CD8-positive, alpha-beta memory T cell (primary cell): ENCODE measurements around the gene CAVIN2. TPM values are rescaled to one million over a fixed set of nuclear protein-coding genes. Genes with fewer than 3 reads are reported as not detected.

Source experiments
- CTCF ChIA-PET: fragments of 350-600 bp; sonication (Branson Sonifier 250); formaldehyde crosslinking; loops from one replicate; lab custom pipeline; 2021; ENCODE audit warnings: antibody characterized with exemption; lab: Charles Lee
- POLR2A ChIA-PET: fragments of 350-600 bp; sonication (Branson Sonifier 250); formaldehyde crosslinking; loops from one replicate; lab custom pipeline; 2021; ENCODE audit warnings: antibody characterized with exemption; lab: Charles Lee
- DNase-seq, 5 donors: peaks; one replicate each; pipeline versions ENCODE4 v3.0.0 to v3.0.0-alpha.2; 2020 to 2022; ENCODE audit warnings: mixed read lengths in 1 of 5
- H3K27ac ChIP-seq: one replicate; pipeline ENCODE4 v1.7.0; 2013; ENCODE audit warnings: low read depth, mild to moderate bottlenecking, low read length, moderate library complexity
- H3K27me3 ChIP-seq: 2 replicates; pipeline ENCODE4 v1.7.0; 2013; ENCODE audit warnings: low read length, mild to moderate bottlenecking; ENCODE audit not compliant: insufficient read depth, poor library complexity, severe bottlenecking
- H3K36me3 ChIP-seq: 2 replicates; pipeline ENCODE4 v1.7.0; 2013; ENCODE audit warnings: mild to moderate bottlenecking, low read length, moderate library complexity; ENCODE audit not compliant: insufficient read depth
- H3K4me1 ChIP-seq: 2 replicates; pipeline ENCODE4 v1.7.0; 2013; ENCODE audit warnings: mild to moderate bottlenecking, low read length, moderate library complexity; ENCODE audit not compliant: insufficient read depth
- H3K4me3 ChIP-seq: 2 replicates; pipeline ENCODE4 v1.7.0; 2013; ENCODE audit warnings: mild to moderate bottlenecking, low read length
- H3K9me3 ChIP-seq: 2 replicates; pipeline ENCODE4 v1.7.0; 2013; ENCODE audit warnings: mild to moderate bottlenecking, low read length
- H3K27ac Mint-ChIP-seq, 8 donors: one replicate each; pipeline ENCODE4 v1.8.0; 2020 to 2021; ENCODE audit warnings: mixed read lengths in 8 of 8, mild to moderate bottlenecking in 6 of 8, inconsistent platforms in 3 of 8, moderate library complexity in 3 of 8
- H3K27me3 Mint-ChIP-seq, 2 donors: one replicate each; pipeline ENCODE4 v1.8.0; 2020 to 2021; ENCODE audit warnings: mixed read lengths in 2 of 2, mild to moderate bottlenecking in 1 of 2, moderate library complexity in 1 of 2
- H3K36me3 Mint-ChIP-seq, 3 donors: one replicate each; pipeline ENCODE4 v1.8.0; 2020 to 2021; ENCODE audit warnings: mixed read lengths in 3 of 3, inconsistent platforms in 1 of 3, mild to moderate bottlenecking in 1 of 3
- H3K4me1 Mint-ChIP-seq, 3 donors: one replicate each; pipeline ENCODE4 v1.8.0; 2020 to 2021; ENCODE audit warnings: mixed read lengths in 3 of 3, inconsistent platforms in 1 of 3, mild to moderate bottlenecking in 1 of 3
- H3K4me3 Mint-ChIP-seq, 7 donors: one replicate each; pipeline ENCODE4 v1.8.0; 2020 to 2021; ENCODE audit warnings: mixed read lengths in 7 of 7, mild to moderate bottlenecking in 6 of 7, moderate library complexity in 4 of 7, inconsistent platforms in 2 of 7
- H3K9me3 Mint-ChIP-seq, 5 donors: one replicate each; pipeline ENCODE4 v1.8.0; 2020 to 2022; ENCODE audit warnings: mixed read lengths in 5 of 5, mild to moderate bottlenecking in 3 of 5, moderate library complexity in 2 of 5, inconsistent platforms in 1 of 5
- polyA plus RNA-seq: library from polyadenylated mRNA; unstranded; fragments of 300-500 nt; fragmentation: Illumina TruSeq; gene quantifications from one replicate; pipeline ENCODE4 v1.2.3, GENCODE V29; 2021
- total RNA-seq, 2 experiments: library from RNA; stranded (reverse); gene quantifications; one replicate each; pipeline ENCODE4 v1.2.3, GENCODE V29; 2021

Gene CAVIN2
- not detected for total RNA-seq
- not detected for polyA plus RNA-seq

- H3K27ac ChIP-seq: peak within 1 kb of the TSS; percentile 64
- Mint-ChIP-seq H3K4me1 (peaks cover 3 to 10% (median 4%) of the 10 kb centered on the region in 3 donors), H3K27me3 (peaks cover 9 to 68% of the 10 kb centered on the region in 2 donors), H3K9me3 (no peaks in the 10 kb centered on the region), H3K36me3 (no peaks in the 10 kb centered on the region), H3K27ac (peak within 1 kb of the TSS in 1 of 8 donors; percentile 2), H3K4me3 (peak within 1 kb of the TSS in 1 of 7 donors; percentile 28)
- CTCF ChIA-PET: no interaction called here
- POLR2A ChIA-PET: no interaction called here
- no peaks in the 10 kb centered on the region for H3K4me1 ChIP-seq
- H3K4me3 ChIP-seq: no peak within 1 kb of the TSS
- no peak for DNase-seq
- H3K36me3 ChIP-seq: no peaks in the 10 kb centered on the region
- H3K27me3 ChIP-seq: no peaks in the 10 kb centered on the region
- H3K9me3 ChIP-seq: no peaks in the 10 kb centered on the region
Observed at GRCh38 chr2:191846515-191847476, at the start of gene CAVIN2. Gene CAVIN2 (minus strand): TSS chr2:191847088. CDS start chr2:191846925, 163 bp downstream.

- POLR2A ChIA-PET: no interaction called here
Observed at GRCh38 chr2:191895743-191896142, 48.9 kb upstream of the CAVIN2 start.

GRCh38 chr2:191895195-191895594 is 48.3 kb upstream of the CAVIN2 start:
- no peaks in the 10 kb centered on the region for H3K36me3 Mint-ChIP-seq
- CTCF ChIA-PET: no interaction called here
- peaks cover 1 to 26% of the 10 kb centered on the region in 2 donors for H3K27me3 Mint-ChIP-seq
- no peaks in the 10 kb centered on the region for H3K9me3 ChIP-seq
- H3K4me3 ChIP-seq: no peak overlapping the region
- no peaks in the 10 kb centered on the region for H3K9me3 Mint-ChIP-seq
- no peaks in the 10 kb centered on the region for H3K27me3 ChIP-seq
- H3K4me1 Mint-ChIP-seq: no peaks in the 10 kb centered on the region
- no peak overlapping the region for H3K27ac Mint-ChIP-seq
- H3K4me3 Mint-ChIP-seq: no peak overlapping the region
- no peaks in the 10 kb centered on the region for H3K4me1 ChIP-seq
- POLR2A ChIA-PET: no interaction called here
- H3K27ac ChIP-seq: no peak overlapping the region
- no peaks in the 10 kb centered on the region for H3K36me3 ChIP-seq
- no peak for DNase-seq

More at GRCh38 chr2:191895743-191896142, 48.9 kb upstream of the CAVIN2 start:
- H3K27ac ChIP-seq: no peak overlapping the region
- Mint-ChIP-seq H3K9me3 (no peaks in the 10 kb centered on the region), H3K36me3 (no peaks in the 10 kb centered on the region), H3K27me3 (peaks cover 1 to 31% of the 10 kb centered on the region in 2 donors), H3K4me1 (no peaks in the 10 kb centered on the region), H3K4me3 (no peak overlapping the region), H3K27ac (no peak overlapping the region)
- no peak for DNase-seq
- no peaks in the 10 kb centered on the region for H3K4me1 ChIP-seq
- CTCF ChIA-PET: no interaction called here
- no peaks in the 10 kb centered on the region for H3K36me3 ChIP-seq
- no peaks in the 10 kb centered on the region for H3K9me3 ChIP-seq
- H3K27me3 ChIP-seq: no peaks in the 10 kb centered on the region
- no peak overlapping the region for H3K4me3 ChIP-seq

DNA sequence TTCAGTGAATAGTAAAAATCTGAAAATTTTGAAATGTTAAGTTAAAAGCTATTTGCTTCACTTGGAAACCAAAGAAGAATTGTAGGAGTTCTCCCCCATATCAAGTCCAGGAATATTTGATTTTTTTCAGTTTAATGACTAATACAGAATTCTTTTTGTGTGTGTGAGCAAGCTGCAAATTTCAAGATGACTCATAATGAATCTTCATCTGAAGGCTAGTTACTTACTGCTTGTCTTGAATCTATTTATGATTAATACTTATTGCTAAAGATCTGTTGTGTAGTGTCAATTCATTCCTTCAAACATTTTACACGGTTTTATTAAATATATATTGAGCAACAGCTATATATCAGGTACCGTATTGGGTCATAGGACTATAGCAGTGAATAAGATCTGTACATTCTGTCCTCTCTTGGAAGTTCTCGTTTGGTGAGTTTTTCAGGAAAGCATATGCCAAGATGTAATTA is 47.8 kb upstream of the CAVIN2 start:
- H3K27me3 Mint-ChIP-seq: peaks cover 0 to 25% of the 10 kb centered on the region in 2 donors
- no peaks in the 10 kb centered on the region for H3K36me3 Mint-ChIP-seq
- POLR2A ChIA-PET: no interaction called here
- H3K9me3 Mint-ChIP-seq: no peaks in the 10 kb centered on the region
- CTCF ChIA-PET: no interaction called here
- no peaks in the 10 kb centered on the region for H3K27me3 ChIP-seq
- H3K9me3 ChIP-seq: no peaks in the 10 kb centered on the region
- no peaks in the 10 kb centered on the region for H3K4me1 ChIP-seq
- no peak overlapping the region for H3K4me3 ChIP-seq
- no peak overlapping the region for H3K4me3 Mint-ChIP-seq
- no peaks in the 10 kb centered on the region for H3K36me3 ChIP-seq
- no peak overlapping the region for H3K27ac Mint-ChIP-seq
- no peak overlapping the region for H3K27ac ChIP-seq
- no peak for DNase-seq
- no peaks in the 10 kb centered on the region for H3K4me1 Mint-ChIP-seq

- Histone ChIP-seq H3K27me3 (no peaks in the 10 kb centered on the region), H3K9me3 (no peaks in the 10 kb centered on the region), H3K4me3 (no peak overlapping the region), H3K27ac (no peak overlapping the region), H3K36me3 (no peaks in the 10 kb centered on the region), H3K4me1 (no peaks in the 10 kb centered on the region)
- peaks cover 2 to 18% of the 10 kb centered on the region in 2 donors for H3K27me3 Mint-ChIP-seq
- H3K36me3 Mint-ChIP-seq: no peaks in the 10 kb centered on the region
- H3K9me3 Mint-ChIP-seq: no peaks in the 10 kb centered on the region
- DNase-seq: no peak
- ChIA-PET CTCF (no interaction called here), POLR2A (no interaction called here)
- no peak overlapping the region for H3K4me3 Mint-ChIP-seq
- H3K27ac Mint-ChIP-seq: no peak overlapping the region
- no peaks in the 10 kb centered on the region for H3K4me1 Mint-ChIP-seq
Observed at GRCh38 chr2:191892391-191892790, 45.5 kb upstream of the CAVIN2 start.

DNA sequence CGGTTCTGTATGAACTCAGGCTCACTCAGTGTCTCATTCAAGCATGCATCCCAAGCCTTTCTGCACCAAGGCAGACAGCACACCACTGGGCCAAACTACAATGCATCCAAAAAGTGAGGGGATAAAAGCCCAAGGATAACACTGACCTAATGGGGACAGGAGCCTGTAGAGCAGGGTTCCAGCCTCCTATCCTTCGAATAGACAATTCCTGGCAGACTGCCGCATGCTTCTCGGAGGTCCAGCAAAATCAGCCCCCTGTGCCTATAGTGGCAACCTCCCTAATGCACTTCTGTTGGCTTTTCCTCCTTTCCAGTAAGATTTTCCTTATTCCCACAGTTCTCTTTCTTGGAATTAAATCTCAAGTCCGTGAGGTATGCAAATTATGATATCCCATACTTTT is 44.8 kb upstream of the CAVIN2 start:
- H3K9me3 Mint-ChIP-seq: no peaks in the 10 kb centered on the region
- H3K4me1 Mint-ChIP-seq: no peaks in the 10 kb centered on the region
- no peaks in the 10 kb centered on the region for H3K27me3 ChIP-seq
- no peaks in the 10 kb centered on the region for H3K4me1 ChIP-seq
- no peaks in the 10 kb centered on the region for H3K36me3 Mint-ChIP-seq
- no peaks in the 10 kb centered on the region for H3K9me3 ChIP-seq
- H3K27ac ChIP-seq: no peak overlapping the region
- ChIA-PET CTCF (no interaction called here), POLR2A (no interaction called here)
- H3K4me3 ChIP-seq: no peak overlapping the region
- H3K4me3 Mint-ChIP-seq: no peak overlapping the region
- no peak overlapping the region for H3K27ac Mint-ChIP-seq
- peaks cover 2 to 15% of the 10 kb centered on the region in 2 donors for H3K27me3 Mint-ChIP-seq
- DNase-seq: no peak
- no peaks in the 10 kb centered on the region for H3K36me3 ChIP-seq

DNA sequence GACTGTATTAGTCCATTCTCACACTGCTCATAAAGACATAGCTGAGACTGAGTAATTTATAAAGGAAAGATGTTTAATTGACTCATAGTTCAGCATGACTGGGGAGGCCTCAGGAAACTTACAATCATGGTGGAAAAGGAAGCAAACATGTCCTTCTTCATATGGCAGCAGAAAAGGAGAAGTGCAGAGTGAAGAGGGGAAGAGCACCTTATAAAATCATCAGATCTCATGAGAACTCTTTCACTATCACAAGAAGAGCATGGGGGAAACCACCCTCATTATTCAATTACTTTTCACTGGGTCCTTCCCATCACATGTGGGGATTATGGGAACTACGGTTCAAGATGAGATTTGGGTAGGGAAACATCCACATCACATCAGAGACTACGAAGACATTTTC is 43.0 kb upstream of the CAVIN2 start:
- no peaks in the 10 kb centered on the region for H3K9me3 ChIP-seq
- Mint-ChIP-seq H3K4me3 (no peak overlapping the region), H3K27me3 (peaks cover 2 to 11% of the 10 kb centered on the region in 2 donors), H3K4me1 (no peaks in the 10 kb centered on the region), H3K9me3 (no peaks in the 10 kb centered on the region), H3K36me3 (no peaks in the 10 kb centered on the region), H3K27ac (no peak overlapping the region)
- H3K4me3 ChIP-seq: no peak overlapping the region
- no peaks in the 10 kb centered on the region for H3K27me3 ChIP-seq
- POLR2A ChIA-PET: no interaction called here
- DNase-seq: no peak
- H3K27ac ChIP-seq: no peak overlapping the region
- CTCF ChIA-PET: no interaction called here
- H3K36me3 ChIP-seq: no peaks in the 10 kb centered on the region
- no peaks in the 10 kb centered on the region for H3K4me1 ChIP-seq

- CTCF ChIA-PET: no interaction called here
- no peaks in the 10 kb centered on the region for H3K9me3 Mint-ChIP-seq
- H3K27ac ChIP-seq: no peak overlapping the region
- no peak overlapping the region for H3K4me3 Mint-ChIP-seq
- POLR2A ChIA-PET: no interaction called here
- no peaks in the 10 kb centered on the region for H3K9me3 ChIP-seq
- no peaks in the 10 kb centered on the region for H3K4me1 Mint-ChIP-seq
- H3K27ac Mint-ChIP-seq: peak overlapping the region in 1 of 8 donors; percentile 22
- no peaks in the 10 kb centered on the region for H3K27me3 ChIP-seq
- H3K4me1 ChIP-seq: no peaks in the 10 kb centered on the region
- peaks cover 2 to 11% of the 10 kb centered on the region in 2 donors for H3K27me3 Mint-ChIP-seq
- no peaks in the 10 kb centered on the region for H3K36me3 Mint-ChIP-seq
- no peak overlapping the region for H3K4me3 ChIP-seq
- no peaks in the 10 kb centered on the region for H3K36me3 ChIP-seq
- DNase-seq: no peak
Observed at GRCh38 chr2:191888400-191889166, 41.7 kb upstream of the CAVIN2 start.
